K562 (cell line): Measurements from ENCODE around the gene NCKIPSD.

Experiments
- EZH2 ChIP-seq: IDR thresholded peaks from 2 replicates; pipeline ENCODE4 v1.6.1; 2012; ENCODE audit warnings: low read depth, mild to moderate bottlenecking, inconsistent platforms, low read length, borderline replicate concordance
- HNRNPH1 ChIP-seq: fragments of 200-400 bp; formaldehyde crosslinking; optimal IDR thresholded peaks from 2 replicates; pipeline ENCODE3; 2017; ENCODE audit warnings: low read depth, mild to moderate bottlenecking, low read length, moderate library complexity
- MLX ChIP-seq, 2 experiments: fragments of 450-650 bp in 1 of 2; sonication (generic) in 1 of 2; formaldehyde crosslinking; conservative IDR thresholded peaks; 2 replicates each; pipeline versions ENCODE4 v1.4.0 to v1.8.1; 2020 to 2022; ENCODE audit warnings: mild to moderate bottlenecking in 1 of 2, missing genetic modification reagents in 1 of 2
- RB1 ChIP-seq: fragments of 450-650 bp; IDR thresholded peaks from 2 replicates; pipeline ENCODE4 v1.6.1; 2017; ENCODE audit warnings: low read depth, mild to moderate bottlenecking
- YY1 ChIP-seq, 3 experiments: IDR thresholded peaks; 2 replicates each; pipeline ENCODE4 v1.6.1; 2011; ENCODE audit warnings: low read length in 2 of 3, mild to moderate bottlenecking in 2 of 3, moderate library complexity in 2 of 3, borderline replicate concordance in 1 of 3, control low read depth in 1 of 3, low read depth in 1 of 3; ENCODE audit not compliant: insufficient read depth in 3 of 3, insufficient replicate concordance in 2 of 3, control insufficient read depth in 1 of 3, insufficient read length in 1 of 3; ENCODE audit errors: extremely low read depth in 1 of 3
- ZBTB17 ChIP-seq: fragments of 450-650 bp; formaldehyde crosslinking; IDR thresholded peaks from 2 replicates; pipeline ENCODE4 v1.4.0; 2020; ENCODE audit warnings: mild to moderate bottlenecking
- ZNF212 ChIP-seq: fragments of 450-650 bp; formaldehyde crosslinking; IDR thresholded peaks from 2 replicates; pipeline ENCODE4 v1.4.0; 2020; ENCODE audit warnings: mild to moderate bottlenecking

- TF ChIP-seq EZH2, result no peak
- no peak for TF ChIP-seq ZBTB17 (CRISPR knock-in tag)
- no peak for TF ChIP-seq YY1 (IDR thresholded peaks at IDR 0.05; ENCODE audit: borderline replicate concordance in 1 of 3, control insufficient read depth in 1 of 3, extremely low read depth in 1 of 3, insufficient read depth in 3 of 3, insufficient read length in 1 of 3, insufficient replicate concordance in 2 of 3, low read depth in 1 of 3, low read length in 2 of 3)
- TF ChIP-seq MLX (CRISPR knock-in tag; conservative IDR thresholded peaks at IDR 0.05), result no peak
- no peak for TF ChIP-seq ZNF212
- TF ChIP-seq HNRNPH1, result no peak
- TF ChIP-seq RB1, result no peak
Measured at GRCh38 chr3:48693826-48694225, 8.1 kb upstream of the NCKIPSD start.
